Measurements from ENCODE around the gene MYO9B.

- TF ChIP-seq CTCF (IDR thresholded peaks at IDR 0.05 in 8 of 11, conservative IDR thresholded peaks at IDR 0.05 in 3 of 11) = no peak
- no peak for TF ChIP-seq POLR2A (IDR thresholded peaks at IDR 0.05)
Measured at GRCh38 chr19:17026706-17027534, 48.7 kb upstream of the MYO9B start, which contains the start of gene CPAMD8.

All from spleen (tissue), 7 donors.